ENCODE data around the gene SIGLEC14.

DNA sequence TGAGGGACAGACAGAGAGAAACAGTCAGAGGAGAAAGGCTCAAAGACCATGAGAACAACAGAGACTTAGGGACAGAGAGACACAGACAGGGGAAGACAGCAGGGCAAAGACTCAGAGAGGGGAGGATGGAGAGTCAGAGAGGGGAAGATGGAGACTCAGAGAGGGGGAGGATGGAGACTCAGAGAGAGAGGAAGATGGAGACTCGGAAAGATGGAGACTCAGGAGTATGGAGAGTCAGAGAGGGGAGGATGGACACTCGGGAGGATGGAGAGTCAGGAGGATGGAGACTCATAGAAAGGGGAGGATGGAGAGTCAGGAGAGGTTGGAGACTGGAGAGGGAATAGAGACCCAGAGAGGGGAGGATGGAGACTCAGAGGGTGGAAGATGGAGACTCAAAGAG, 47.2 kb upstream of the SIGLEC14 start:
- TF ChIP-seq, protein P1, sequence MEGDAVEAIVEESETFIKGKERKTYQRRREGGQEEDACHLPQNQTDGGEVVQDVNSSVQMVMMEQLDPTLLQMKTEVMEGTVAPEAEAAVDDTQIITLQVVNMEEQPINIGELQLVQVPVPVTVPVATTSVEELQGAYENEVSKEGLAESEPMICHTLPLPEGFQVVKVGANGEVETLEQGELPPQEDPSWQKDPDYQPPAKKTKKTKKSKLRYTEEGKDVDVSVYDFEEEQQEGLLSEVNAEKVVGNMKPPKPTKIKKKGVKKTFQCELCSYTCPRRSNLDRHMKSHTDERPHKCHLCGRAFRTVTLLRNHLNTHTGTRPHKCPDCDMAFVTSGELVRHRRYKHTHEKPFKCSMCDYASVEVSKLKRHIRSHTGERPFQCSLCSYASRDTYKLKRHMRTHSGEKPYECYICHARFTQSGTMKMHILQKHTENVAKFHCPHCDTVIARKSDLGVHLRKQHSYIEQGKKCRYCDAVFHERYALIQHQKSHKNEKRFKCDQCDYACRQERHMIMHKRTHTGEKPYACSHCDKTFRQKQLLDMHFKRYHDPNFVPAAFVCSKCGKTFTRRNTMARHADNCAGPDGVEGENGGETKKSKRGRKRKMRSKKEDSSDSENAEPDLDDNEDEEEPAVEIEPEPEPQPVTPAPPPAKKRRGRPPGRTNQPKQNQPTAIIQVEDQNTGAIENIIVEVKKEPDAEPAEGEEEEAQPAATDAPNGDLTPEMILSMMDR (IDR thresholded peaks at IDR 0.05), result no peak
- no peak for TF ChIP-seq POLR2A (IDR thresholded peaks at IDR 0.05)
